Suprapubic skin (tissue), 3 donors: ENCODE data around the gene ANTXR1.

Experiments
- EP300 ChIP-seq: sonication (generic); formaldehyde crosslinking; IDR thresholded peaks from one replicate; pipeline ENCODE4 v1.6.1; 2017; ENCODE audit warnings: antibody characterized with exemption
- POLR2A ChIP-seq, 2 donors: fragments of 450-650 bp; IDR thresholded peaks; one replicate each; pipeline ENCODE4 v1.6.1; 2017; ENCODE audit warnings: antibody characterized with exemption in 2 of 2, mild to moderate bottlenecking in 2 of 2, moderate library complexity in 2 of 2
- TF ChIP-seq, protein P1 (sequence below), 2 donors: fragments of 200-600 bp in 1 of 2; fragments of 450-650 bp in 1 of 2; sonication (generic) in 1 of 2; IDR thresholded peaks; one replicate each; pipeline ENCODE4 v1.5.1; 2016 to 2019; ENCODE audit warnings: antibody characterized with exemption in 2 of 2, mild to moderate bottlenecking in 1 of 2, moderate library complexity in 1 of 2

DNA sequence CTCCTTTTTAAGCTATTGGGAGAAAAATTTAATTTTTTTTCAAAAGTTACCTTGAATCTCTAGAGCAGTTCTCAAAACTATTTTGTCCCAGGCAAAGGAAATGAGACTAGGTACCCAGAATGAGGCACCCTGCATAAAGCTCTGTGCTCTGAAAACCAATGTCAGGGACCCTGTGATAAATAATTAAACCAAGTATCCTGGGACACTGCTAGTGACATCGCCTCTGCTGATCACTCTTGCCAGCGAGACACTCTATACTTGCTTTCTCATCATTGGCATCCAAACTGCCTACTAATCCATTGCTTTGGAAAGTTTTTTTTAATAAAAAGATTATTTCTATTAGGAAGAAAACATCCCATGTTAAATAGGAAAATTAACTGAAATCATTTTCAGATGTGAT is 37.1 kb upstream of the ANTXR1 start:
- TF ChIP-seq, protein P1, sequence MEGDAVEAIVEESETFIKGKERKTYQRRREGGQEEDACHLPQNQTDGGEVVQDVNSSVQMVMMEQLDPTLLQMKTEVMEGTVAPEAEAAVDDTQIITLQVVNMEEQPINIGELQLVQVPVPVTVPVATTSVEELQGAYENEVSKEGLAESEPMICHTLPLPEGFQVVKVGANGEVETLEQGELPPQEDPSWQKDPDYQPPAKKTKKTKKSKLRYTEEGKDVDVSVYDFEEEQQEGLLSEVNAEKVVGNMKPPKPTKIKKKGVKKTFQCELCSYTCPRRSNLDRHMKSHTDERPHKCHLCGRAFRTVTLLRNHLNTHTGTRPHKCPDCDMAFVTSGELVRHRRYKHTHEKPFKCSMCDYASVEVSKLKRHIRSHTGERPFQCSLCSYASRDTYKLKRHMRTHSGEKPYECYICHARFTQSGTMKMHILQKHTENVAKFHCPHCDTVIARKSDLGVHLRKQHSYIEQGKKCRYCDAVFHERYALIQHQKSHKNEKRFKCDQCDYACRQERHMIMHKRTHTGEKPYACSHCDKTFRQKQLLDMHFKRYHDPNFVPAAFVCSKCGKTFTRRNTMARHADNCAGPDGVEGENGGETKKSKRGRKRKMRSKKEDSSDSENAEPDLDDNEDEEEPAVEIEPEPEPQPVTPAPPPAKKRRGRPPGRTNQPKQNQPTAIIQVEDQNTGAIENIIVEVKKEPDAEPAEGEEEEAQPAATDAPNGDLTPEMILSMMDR (IDR thresholded peaks at IDR 0.05) = no peak
- TF ChIP-seq POLR2A (IDR thresholded peaks at IDR 0.05) (no peak), EP300 (no peak)
